Natural killer cell (primary cell): ENCODE measurements around the gene INSRR. TPM values are rescaled to one million over a fixed set of nuclear protein-coding genes. Genes with fewer than 3 reads are reported as not detected.

Experiments used
- ATAC-seq, 3 donors: fragments of 150-1000 bp in 2 of 3; fragments of 200-7000 bp in 1 of 3; cut with Tn5 transposase; 1 replicate in 1 of 3; 2 replicates in 2 of 3; pipeline ENCODE4 v1.10.0; 2021; ENCODE audit warnings: mild to moderate bottlenecking in 2 of 3, moderate library complexity in 2 of 3
- DNase-seq, 2 donors: peaks; one replicate each; pipeline versions ENCODE4 v3.0.0 to v3.0.0-alpha.2; 2013 to 2021; ENCODE audit warnings: mixed read lengths in 1 of 2
- H3K27ac ChIP-seq: one replicate; pipeline ENCODE4 v1.5.1; 2013; ENCODE audit warnings: mild to moderate bottlenecking, low read length
- H3K27me3 ChIP-seq: one replicate; pipeline ENCODE4 v1.6.1; 2013; ENCODE audit warnings: low read length; ENCODE audit not compliant: control insufficient read depth, insufficient read depth
- H3K36me3 ChIP-seq: one replicate; pipeline ENCODE4 v1.6.1; 2013; ENCODE audit warnings: low read length; ENCODE audit not compliant: control insufficient read depth, insufficient read depth
- H3K4me1 ChIP-seq: one replicate; pipeline ENCODE4 v1.6.1; 2013; ENCODE audit warnings: low read length; ENCODE audit not compliant: control insufficient read depth, insufficient read depth
- H3K4me3 ChIP-seq: one replicate; pipeline ENCODE4 v1.5.1; 2013; ENCODE audit warnings: low read length
- H3K9me3 ChIP-seq: one replicate; pipeline ENCODE4 v1.6.1; 2013; ENCODE audit warnings: low read length; ENCODE audit not compliant: control insufficient read depth, insufficient read depth
- H3K27ac Mint-ChIP-seq, 2 donors: one replicate each; pipeline ENCODE4 v1.8.0; 2022; ENCODE audit warnings: mild to moderate bottlenecking in 2 of 2, mixed read lengths in 2 of 2, moderate library complexity in 1 of 2
- H3K27me3 Mint-ChIP-seq, 2 donors: one replicate each; pipeline ENCODE4 v1.8.0; 2022; ENCODE audit warnings: low read depth in 2 of 2, mixed read lengths in 2 of 2
- H3K36me3 Mint-ChIP-seq: one replicate; pipeline ENCODE4 v1.8.0; 2022; ENCODE audit warnings: mixed read lengths
- H3K4me1 Mint-ChIP-seq, 2 donors: one replicate each; pipeline ENCODE4 v1.8.0; 2022; ENCODE audit warnings: mixed read lengths in 2 of 2
- H3K4me3 Mint-ChIP-seq: one replicate; pipeline ENCODE4 v1.8.0; 2022; ENCODE audit warnings: mild to moderate bottlenecking, moderate library complexity, mixed read lengths
- H3K9me3 Mint-ChIP-seq, 2 donors: one replicate each; pipeline ENCODE4 v1.8.0; 2022; ENCODE audit warnings: mixed read lengths in 2 of 2
- CTCF ChIP-seq: fragments of 200-600 bp; IDR thresholded peaks from one replicate; pipeline ENCODE4 v1.8.0; 2022; ENCODE audit warnings: antibody characterized with exemption
- WGBS: methylation state at CpG from one replicate; pipeline ENCODE4 v1.1.7; 2013; ENCODE audit warnings: missing lambda C conversion rate; ENCODE audit not compliant: insufficient coverage; 5-methylcytosine and 5-hydroxymethylcytosine counted together
- intact Hi-C: fragments of 100-400 bp; cut with micrococcal nuclease; formaldehyde crosslinking; loops from one replicate; pipeline ENCODE4 v1.14.2; 2022
- total RNA-seq, 4 donors: library from RNA; stranded (reverse); fragments of 120-200 nt in 1 of 4; gene quantifications; one replicate each; pipeline versions ENCODE4 v1.2.3 to v1.2.4, GENCODE V29; 2013 to 2022

Gene INSRR
- total RNA-seq, 3 donors from 2014 or later (not counting 1 experiment from before 2014, with no cell fraction given): 0.10 to 0.18 (median 0.14) TPM

GRCh38 chr1:156874572-156875340 lies 15.8 kb upstream of the INSRR start:
- Histone ChIP-seq H3K9me3 (no peaks in the 10 kb centered on the region), H3K4me1 (no peaks in the 10 kb centered on the region), H3K4me3 (no peak overlapping the region), H3K27ac (no peak overlapping the region), H3K36me3 (no peaks in the 10 kb centered on the region), H3K27me3 (no peaks in the 10 kb centered on the region)
- Mint-ChIP-seq H3K9me3 (no peaks in the 10 kb centered on the region), H3K36me3 (no peaks in the 10 kb centered on the region), H3K27ac (no peak overlapping the region), H3K4me1 (no peaks in the 10 kb centered on the region), H3K4me3 (no peak overlapping the region), H3K27me3 (peaks cover 19 to 21% of the 10 kb centered on the region in 2 donors)
- intact Hi-C loops: loop anchor here (5.0 kb wide), 1 partner anchor 37 kb away; no protein-coding TSS in a partner anchor
- no peak for ATAC-seq
- WGBS: 90% methylated on average over 15 of the region's 16 CpGs
- no peak for TF ChIP-seq CTCF
- DNase-seq: no peak

- H3K9me3 ChIP-seq: no peaks in the 10 kb centered on the region
- no peak overlapping the region for H3K4me3 ChIP-seq
- H3K4me1 ChIP-seq: no peaks in the 10 kb centered on the region
- DNase-seq (no peak), ATAC-seq (no peak)
- H3K27me3 ChIP-seq: no peaks in the 10 kb centered on the region
- WGBS: 89% methylated on average over 5 of the region's 5 CpGs
- no peak overlapping the region for H3K27ac ChIP-seq
- intact Hi-C loops: loop anchor here (5.0 kb wide), 1 partner anchor 37 kb away; no protein-coding TSS in a partner anchor
- Mint-ChIP-seq H3K27ac (no peak overlapping the region), H3K4me1 (no peaks in the 10 kb centered on the region), H3K27me3 (peaks cover 21 to 22% of the 10 kb centered on the region in 2 donors), H3K4me3 (no peak overlapping the region), H3K36me3 (no peaks in the 10 kb centered on the region), H3K9me3 (no peaks in the 10 kb centered on the region)
- TF ChIP-seq CTCF: no peak
- no peaks in the 10 kb centered on the region for H3K36me3 ChIP-seq
Measured at GRCh38 chr1:156874142-156874541, 15.2 kb upstream of the INSRR start.

- H3K4me3 Mint-ChIP-seq: no peak overlapping the region
- no peaks in the 10 kb centered on the region for H3K4me1 Mint-ChIP-seq
- no peak for DNase-seq
- TF ChIP-seq CTCF: no peak
- H3K4me1 ChIP-seq: no peaks in the 10 kb centered on the region
- no peaks in the 10 kb centered on the region for H3K9me3 Mint-ChIP-seq
- WGBS: 94% methylated on average over 18 of the region's 18 CpGs
- H3K27me3 Mint-ChIP-seq: peaks cover 20% of the 10 kb centered on the region in 2 donors
- H3K27me3 ChIP-seq: no peaks in the 10 kb centered on the region
- H3K36me3 ChIP-seq: no peaks in the 10 kb centered on the region
- H3K4me3 ChIP-seq: no peak overlapping the region
- no peaks in the 10 kb centered on the region for H3K36me3 Mint-ChIP-seq
- no peak overlapping the region for H3K27ac Mint-ChIP-seq
- intact Hi-C loops: loop anchor here (5.0 kb wide), 1 partner anchor 36 kb away; no protein-coding TSS in a partner anchor
- no peak overlapping the region for H3K27ac ChIP-seq
- no peak for ATAC-seq
- no peaks in the 10 kb centered on the region for H3K9me3 ChIP-seq
Measured at GRCh38 chr1:156873659-156874058, 14.7 kb upstream of the INSRR start.
